GM18499 (cell line): ENCODE data around the gene CRY2.

ENCODE experiments used
- ATAC-seq: cut with Tn5 transposase; IDR thresholded peaks from one replicate; pipeline ENCODE4 v1.9.1; 2021; ENCODE audit warnings: moderate number of reproducible peaks; ENCODE audit not compliant: insufficient read depth, unreplicated experiment

The CRY2 gene

DNA sequence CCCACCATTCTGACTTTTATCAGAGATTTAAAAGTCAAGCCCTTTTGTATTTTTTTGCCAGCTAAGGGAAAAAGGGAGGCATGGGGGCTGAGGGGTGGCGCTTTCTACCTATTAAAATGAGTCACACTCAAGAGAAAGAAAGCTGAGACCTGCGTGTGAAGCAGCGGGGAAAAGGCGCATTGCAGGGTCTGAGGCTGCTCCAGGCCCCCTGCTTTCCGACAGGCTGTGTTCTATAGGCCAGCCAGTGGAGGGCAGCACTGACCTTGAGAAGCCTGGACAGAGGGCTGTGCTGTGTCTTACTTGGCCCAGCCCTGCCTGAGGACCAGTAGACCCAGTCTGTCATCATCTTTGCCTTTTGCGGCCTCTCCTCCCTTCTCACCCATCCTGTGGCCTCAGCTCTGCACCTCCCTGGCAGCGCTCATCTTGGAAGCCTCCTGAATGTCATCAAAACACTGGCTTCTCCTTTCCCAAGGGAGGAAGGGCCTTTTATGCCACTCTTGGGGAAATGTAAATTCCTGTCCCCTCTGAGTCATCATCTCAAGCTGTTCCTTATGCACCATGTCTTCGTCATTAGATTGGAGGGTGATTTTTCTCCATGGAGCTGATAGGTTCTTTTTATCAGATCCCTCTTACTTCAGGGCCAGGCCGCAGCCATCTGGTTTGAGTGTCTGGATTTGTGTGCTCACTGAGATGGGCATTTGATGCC, 25.5 kb downstream of the CRY2 start:
- ATAC-seq, result no peak

DNA sequence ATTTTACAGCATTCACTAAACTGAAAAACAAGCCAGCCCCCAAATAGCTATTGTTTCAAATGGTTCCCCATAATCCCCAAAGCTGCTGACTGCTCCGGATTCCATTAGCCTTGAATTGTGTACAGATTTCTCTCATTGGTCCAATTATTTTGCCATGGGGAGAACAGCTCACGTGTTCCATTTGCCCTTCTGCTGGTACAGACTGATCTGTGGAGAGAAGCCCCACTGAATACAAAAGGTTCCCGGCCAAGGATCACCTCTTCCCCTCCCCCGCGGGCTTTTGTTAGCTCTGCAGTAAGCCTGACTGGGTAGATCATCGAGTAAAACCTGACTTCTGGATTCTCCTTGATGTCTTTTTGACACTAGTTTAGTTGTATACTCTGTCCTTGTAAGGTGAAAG, 29.1 kb downstream of the CRY2 start:
- ATAC-seq, result no peak

DNA sequence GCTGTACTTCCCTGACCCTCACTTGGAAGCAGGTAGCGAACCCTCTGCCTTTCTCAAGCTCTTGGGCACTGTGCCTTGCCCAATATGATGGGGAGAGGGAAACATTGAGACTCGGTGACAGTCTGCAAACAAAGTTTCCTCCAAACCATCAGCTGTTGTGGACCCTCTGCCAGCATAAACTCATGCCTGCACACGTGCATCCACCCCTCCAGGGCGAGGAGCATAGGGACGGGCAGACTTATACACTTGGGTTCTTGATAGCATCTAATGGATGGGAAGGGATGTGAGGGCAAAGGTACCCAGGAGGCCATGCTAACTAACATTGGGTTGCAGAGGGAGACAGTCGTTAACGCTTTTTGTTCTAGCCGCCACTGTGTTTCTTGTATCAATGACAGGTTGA, 29.9 kb downstream of the CRY2 start:
- ATAC-seq, result no peak

DNA sequence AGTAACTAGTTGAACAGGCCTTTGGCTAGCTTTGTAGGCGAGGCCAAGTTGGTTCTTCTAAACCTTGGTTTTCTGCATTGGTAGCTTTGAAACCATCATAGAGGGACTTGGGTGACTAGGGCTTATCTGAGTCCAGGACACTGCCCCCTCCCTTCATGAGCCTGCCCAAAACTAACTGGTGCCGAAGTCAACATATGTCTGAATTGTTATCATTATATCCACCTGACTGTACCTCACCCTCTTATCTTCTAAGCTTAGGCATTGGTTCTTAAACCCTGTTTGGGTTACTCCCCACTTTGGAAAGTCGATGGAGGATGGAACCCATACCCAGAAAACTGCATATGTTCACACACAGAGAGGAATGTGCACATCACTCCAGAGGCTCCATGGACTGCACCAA, 30.6 kb downstream of the CRY2 start:
- ATAC-seq, result no peak

DNA sequence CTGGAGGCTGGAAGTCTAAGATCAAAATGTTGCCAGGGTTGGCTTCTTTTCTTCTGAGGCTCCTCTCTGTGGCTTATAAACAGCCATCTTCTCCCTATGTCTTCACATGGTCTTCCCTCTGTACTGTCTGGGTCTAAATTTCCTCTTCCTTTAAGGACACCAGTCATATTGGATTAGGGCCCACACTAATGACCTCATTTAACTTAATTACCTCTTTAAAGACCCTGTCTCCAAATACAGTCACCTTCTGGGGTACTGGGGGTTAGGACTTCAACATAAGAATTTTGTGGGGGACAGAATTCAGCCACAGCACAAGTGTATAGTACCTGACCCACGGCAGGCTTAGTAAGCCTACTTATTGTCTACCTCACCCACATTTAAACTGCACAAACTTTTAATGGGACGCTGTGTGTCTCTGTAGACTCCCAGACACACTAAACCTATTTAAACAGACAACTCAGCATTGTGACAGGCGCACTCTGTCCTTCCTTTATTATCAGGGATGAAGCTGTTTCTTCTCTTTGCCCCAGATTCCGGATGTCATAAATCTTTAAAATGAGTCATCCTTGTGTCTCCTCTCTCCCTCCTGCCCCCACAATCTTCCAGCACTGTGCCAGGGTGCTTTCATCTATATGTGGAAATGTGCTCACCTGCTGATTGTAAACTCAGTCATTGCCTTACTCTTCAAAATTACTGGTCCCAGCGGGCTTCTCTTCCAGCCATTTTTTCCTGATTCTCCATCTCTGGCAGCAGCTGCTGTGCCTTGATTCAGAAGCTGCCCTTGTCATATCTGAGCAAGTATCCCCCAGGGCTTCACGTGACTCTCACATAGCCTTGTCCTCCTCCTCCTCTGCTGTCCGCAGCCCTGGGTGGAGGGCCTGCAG, 32.8 kb downstream of the CRY2 start:
- no peak for ATAC-seq

DNA sequence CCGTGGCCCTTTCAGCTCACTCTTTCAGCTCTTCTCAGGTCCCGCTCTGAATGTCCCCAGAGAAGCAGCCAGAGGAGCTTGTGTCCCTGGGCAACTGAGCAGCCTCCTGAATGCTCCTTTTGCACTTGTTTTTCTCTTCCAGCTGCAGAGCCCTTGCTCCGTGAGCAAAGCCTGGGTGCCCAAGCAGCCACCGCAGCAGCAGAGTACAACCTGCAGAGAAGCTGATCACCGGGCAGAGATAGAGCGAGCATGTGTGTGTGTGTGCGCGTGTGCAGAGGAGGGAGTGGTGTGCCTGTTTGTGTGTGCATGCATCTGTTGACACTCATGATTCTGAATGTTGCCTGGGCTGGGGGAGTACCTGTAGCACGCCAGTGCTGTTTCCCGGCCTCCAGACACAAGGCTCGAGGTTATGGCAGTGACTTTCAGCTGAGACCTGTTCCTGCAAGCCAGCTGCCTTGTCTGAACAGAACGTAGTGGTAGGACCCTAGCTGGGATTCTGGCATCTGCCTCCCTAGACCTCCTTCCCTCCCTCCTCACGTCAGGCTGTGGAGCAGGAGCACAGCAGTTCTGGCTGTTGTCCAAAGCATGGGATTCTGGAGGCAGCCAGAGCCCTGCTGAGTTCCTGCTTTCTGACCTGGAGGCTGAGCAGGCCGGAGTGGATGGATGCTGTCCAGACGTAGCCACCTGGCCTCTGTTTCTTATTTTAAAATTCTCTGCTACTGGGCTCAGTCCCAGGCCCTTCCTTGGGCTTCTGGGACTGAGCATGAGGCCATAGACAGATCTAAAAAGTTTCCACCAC, 33.7 kb downstream of the CRY2 start:
- no peak for ATAC-seq

DNA sequence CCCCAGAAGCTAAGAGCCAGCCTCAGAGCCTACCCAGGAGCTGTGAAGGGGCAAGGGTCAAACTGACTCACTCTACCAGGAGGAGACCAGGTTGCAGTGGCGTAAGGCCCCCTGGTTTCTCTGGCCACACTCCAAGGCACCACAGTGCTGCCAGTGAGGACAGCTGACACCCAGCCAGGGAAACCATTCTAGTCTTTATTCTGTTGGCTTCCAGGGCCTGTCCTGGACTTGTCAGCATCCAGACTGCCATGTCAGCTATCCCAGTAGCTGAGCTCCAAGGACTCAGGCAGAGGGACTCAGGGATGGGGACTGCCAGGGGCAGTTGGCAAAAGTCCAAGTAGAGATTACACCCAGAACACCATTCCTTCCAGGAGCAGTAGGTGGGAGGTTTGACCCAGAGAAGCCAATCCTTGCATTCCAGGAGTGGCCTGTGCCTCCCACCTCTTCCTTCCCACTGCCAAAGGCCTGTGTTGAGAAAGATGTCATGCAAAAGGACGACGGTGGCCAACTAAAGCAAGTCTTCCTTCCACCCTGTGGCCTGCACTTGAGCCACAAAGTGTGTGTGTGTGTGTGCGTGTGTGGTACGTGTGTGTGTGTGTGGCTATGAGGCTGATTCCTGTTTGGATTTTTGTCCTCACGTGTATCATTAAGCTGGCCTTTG, 34.6 kb downstream of the CRY2 start:
- no peak for ATAC-seq

DNA sequence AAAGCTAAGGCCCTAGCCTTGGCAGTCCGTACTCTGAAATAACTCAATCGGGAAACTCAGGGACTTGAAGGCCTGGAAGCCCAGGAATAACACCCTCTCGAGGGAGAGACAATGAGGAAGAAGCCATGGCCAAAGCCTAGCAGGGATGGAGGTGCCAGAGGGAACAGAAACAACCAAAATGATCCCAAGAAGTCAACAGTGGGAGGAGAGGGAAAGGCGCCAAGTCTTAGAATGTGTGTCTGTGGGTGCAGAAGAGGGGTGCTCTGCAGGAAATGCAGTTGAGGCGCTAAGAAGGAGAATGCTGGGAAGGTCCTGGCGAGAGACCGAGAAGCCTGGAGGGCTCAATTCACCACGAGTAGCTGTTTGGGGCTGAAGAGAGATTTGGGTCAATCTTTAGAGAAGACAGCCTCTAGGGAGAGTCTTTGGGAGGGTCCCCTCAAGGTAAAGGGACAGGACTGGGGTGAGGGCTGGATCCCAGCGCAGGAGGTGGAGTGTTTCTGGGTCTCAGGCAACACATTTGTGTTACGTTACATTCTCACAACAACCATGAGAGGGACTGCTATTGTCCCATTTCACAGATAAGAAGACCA, 37.4 kb downstream of the CRY2 start:
- no peak for ATAC-seq

DNA sequence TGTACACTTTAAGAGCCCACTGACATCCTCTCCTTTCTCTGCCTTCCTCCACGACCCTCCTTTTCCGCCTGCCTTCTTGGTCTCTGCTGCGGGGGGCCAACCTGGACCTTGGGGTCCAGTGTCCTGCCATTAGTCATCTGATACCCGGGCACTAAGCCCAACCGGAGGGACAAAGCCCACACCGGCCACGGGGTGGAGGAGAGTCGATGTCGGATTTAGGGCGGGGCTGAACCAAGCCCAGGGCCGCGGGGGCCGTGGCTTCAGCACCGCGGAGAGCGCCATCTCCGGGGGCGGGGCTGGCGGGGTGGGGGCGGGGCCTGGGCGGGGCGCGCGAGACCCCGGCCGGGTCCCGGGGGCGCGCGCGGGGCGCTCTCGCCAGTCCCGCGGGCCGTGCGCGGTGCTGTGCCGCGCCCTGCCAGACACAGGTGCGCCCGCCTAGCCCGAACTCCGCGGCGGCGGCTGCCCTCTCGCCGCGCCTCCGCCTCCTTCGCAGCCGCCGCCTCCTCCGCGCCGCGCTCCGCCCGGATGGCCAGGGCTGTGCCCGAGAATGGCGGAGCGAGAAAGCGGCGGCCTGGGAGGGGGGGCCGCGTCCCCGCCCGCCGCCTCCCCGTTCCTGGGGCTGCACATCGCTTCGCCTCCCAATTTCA, 38.1 kb downstream of the CRY2 start, which contains the start of gene MAPK8IP1:
MAPK8IP1 (plus strand) TSS at position 378 of the 647 bp plus-strand sequence; CDS start at position 548, 170 bp downstream.
- no peak for ATAC-seq

DNA sequence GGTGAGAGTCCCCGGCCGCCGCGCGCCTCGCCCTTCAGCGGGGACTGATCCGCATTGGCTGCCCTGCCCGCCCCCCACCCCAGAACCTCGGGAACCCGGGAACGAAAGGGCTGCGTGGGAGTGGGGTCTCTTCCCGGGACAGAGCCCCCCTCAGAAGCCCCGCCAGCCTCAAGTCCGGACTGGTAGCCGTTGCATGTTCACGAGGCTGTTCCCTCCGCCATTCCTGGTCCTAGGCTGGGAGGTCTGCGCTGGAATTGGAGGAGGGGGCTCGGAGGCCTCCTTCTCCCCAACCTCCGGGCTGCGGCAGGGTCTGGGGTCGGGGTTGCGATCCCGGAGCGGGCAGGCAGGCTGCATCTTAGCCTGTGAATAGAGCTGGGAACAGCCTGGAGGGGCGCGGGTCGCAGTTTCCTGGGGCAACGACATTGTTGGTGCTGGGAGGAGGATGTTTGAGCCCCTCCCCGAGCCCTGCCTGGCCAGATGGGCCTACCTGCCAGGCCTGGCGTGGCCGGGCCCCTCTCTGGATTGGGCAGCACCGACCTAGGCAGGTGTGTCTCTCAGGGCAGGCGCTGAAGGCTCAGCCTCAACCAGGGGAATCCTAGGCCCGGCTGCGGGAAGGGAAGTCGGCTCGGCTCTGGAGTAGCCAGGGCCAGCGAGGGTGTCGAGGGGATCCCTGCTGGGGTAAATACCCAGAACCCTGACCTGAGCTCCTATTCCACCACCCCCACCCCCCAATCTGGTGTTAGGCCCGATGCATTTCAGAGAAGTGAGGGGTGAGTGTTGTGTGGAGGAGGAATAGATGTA, 38.8 kb downstream of the CRY2 start:
- ATAC-seq, result no peak

DNA sequence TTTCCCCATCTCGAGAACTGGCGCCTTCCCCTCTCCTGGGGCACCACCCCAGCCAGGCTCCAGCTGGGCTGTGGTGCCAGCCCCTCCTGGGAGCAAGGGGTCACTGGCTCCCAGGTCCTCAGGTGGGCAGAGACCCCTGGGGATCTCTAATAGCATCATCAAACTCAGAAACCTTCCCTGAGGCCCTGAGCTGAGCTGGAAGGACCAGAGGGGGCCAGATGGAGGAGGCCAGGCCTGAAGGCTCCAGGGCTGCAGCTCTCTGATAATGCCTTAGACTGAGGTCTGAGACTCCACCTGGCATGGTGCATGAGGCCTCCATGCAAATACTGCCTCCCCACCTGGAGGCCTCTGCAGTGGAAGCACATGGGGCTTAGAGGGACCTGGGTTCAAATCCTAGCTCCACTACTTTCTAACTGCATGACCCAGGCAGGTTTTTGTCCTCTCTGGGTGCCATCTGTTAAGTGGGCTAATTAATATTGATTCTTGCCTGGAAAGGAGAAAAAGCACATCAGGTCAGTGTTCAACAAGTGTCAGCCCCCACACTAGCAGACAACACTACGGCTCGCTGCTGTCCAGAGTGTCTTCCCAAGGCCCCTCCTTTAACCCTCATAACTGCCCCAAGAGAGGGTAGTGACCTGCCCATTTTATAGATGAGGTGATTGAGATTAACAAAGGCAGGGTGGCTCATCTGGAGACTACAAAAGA, 39.7 kb downstream of the CRY2 start:
- ATAC-seq, result no peak

DNA sequence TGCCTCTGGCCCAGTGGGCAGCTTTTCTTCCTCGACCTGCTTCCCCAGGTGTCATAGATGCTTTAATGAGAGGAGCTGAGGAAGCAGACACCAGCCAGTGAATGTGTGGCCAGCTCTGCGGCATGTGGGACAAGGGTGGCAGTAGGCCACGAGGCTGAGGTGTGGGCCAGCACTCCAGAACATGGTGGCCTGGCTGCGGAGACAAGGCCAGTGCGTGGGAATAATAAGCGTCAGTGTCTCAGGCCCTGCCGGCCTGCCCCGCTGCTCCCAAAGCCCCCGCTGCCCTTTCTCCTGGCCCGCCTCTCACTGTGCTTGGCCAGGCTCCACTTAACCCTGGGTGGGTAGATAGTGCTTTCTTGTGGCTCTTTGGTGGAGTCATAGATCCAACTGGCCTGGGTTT, 40.3 kb downstream of the CRY2 start:
- ATAC-seq, result no peak

DNA sequence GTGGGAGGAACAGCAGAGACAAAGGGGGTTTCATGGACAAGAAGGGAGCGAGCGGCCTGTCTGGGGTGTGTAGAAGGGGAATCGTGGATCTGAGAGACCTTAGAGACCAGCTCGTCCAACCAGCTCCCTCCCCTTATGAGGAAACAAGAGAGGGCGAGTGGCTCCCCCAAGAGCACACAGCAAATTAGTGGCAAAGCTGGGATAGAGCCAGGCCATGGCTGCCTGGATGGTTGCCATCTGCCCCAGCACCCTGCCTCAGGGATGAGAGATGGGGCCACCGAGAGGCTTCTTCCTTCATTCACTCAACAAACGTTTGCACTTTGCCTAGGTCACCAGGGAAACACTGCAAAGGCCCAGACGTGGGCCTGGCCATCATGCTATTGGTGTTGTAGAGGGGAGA, 42.3 kb downstream of the CRY2 start:
- no peak for ATAC-seq

DNA sequence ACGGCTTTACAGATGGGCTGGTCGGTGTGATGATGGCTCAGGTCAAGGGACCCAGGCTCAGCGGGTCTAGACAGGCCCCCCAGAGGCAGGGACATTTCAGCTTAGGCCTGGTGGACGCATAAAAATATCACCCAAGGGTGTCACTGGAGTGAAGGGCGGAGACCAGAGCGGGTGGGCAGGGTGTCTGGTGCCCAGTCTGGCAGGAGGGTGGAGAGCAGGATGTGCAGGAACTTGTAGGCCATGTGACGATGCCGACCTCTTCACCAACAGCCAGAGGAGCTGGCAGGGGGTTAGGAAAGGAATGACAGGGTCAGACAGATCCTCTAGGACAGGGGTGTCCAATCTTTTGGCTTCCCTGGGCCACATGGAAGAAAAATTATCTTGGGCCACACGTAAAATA, 42.7 kb downstream of the CRY2 start:
- ATAC-seq, result no peak

DNA sequence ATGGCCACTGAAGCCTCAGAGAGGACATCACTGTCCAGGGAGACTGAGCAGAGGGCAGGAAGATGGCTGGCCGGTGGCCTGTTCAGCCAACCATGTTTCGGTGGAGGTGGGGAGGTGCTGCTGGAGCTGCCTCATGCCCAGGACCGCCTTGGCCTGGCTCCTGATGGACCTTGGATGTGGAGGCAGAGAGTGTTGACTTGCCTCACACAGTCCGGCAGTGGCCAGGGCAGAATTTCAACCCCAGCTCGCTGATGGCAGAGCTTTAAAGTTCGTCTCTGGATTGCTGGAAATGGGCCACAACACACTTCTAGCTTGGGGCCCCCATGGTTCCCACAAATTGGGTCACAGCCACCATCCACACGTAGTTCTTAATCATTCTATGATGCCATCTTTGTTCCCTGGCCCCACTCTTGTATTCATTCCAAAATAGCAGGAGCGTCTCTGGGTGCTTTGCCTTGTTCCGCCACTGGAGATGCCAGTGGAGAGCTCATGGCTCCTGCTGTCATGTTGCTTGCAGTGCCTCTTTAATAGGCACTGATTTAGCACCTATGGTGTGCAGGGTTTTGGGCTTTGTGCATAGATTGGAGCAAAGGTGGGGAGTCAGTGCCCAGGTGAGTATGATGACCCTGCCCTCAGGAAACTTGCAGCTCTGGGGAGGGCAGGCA, 43.7 kb downstream of the CRY2 start:
- ATAC-seq, result no peak

DNA sequence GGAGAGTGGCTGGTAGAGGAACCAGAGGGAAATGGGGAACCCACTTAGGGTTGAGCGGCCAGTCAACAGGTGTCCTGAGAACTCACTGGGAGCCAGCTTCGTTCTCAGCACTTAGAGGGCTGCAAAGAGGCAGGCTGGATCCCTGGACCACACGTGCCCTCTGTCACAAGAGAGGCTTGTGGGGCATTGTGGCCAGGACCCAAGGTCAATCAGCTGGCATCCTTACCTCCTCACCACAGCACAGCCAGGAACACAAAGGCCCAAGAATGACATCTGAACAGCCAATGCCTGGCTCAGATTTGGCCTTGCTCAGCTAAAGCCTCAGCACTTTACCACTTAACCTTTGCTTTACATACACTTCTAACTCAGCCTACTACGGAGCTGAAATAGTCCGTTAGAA, 45.6 kb downstream of the CRY2 start:
- no peak for ATAC-seq

DNA sequence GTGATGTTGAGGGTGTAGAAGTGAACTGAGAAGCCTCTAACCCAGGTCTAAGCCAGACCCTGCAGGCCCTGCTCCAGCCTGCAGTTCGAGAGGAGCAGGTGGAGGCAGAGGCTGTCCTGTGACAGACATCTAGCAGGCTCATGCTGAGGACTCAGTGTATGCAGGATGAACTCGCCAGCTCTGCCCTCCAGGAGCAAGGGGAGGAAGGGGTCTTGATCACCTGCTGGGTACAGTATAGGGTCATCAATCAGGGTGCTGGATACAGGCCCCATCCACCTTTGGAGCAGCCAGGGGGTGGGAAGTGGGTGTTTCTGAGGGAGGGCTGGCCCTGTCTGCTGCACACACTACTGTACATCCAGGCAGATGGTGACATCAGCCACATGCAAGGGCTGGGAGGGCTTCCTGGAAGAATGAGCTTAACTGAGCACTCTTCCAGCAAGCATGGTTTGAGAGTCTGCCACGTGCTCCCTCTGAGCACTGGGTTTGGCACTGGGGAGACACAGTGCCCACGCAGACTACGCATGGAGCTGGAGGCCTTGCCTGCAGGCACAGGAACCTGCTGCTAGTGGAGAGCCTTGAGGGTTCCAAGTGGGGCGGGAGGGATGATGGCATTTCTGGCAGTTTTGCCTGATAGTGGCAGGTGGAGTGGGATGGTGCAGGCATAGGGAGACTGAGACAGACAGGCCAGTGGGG, 47.4 kb downstream of the CRY2 start:
- ATAC-seq, result no peak
